DND-41 (cell line): ENCODE measurements around the gene HECTD3.

Experiments used
- ATAC-seq: fragments of 200-7000 bp; cut with Tn5 transposase; 3 replicates; pipeline ENCODE4 v1.9.1; 2021; ENCODE audit warnings: low read depth; ENCODE audit not compliant: insufficient read depth
- DNase-seq: peaks from one replicate; pipeline ENCODE4 v3.0.0-alpha.2; 2020
- H2AFZ ChIP-seq: 2 replicates; pipeline ENCODE4 v1.6.0; 2012; ENCODE audit warnings: low read depth, low read length
- H3K27ac ChIP-seq: 2 replicates; pipeline ENCODE4 v1.5.1; 2012; ENCODE audit warnings: low read length, inconsistent platforms
- H3K27me3 ChIP-seq: fragments of 200-600 bp; sonication (generic); 2 replicates; pipeline ENCODE4 v1.6.0; 2012; ENCODE audit warnings: low read length, mild to moderate bottlenecking, inconsistent platforms; ENCODE audit not compliant: insufficient read depth, poor library complexity
- H3K36me3 ChIP-seq: 2 replicates; pipeline ENCODE4 v1.5.1; 2012; ENCODE audit warnings: low read length, inconsistent platforms; ENCODE audit not compliant: insufficient read depth
- H3K4me1 ChIP-seq: 2 replicates; pipeline ENCODE4 v1.5.1; 2012; ENCODE audit warnings: mild to moderate bottlenecking, low read length; ENCODE audit not compliant: insufficient read depth
- H3K4me2 ChIP-seq: 2 replicates; pipeline ENCODE4 v1.6.0; 2012; ENCODE audit warnings: mild to moderate bottlenecking, moderate library complexity, low read length, inconsistent platforms; ENCODE audit not compliant: insufficient read depth
- H3K4me3 ChIP-seq, 2 experiments: fragments of 200-600 bp in 1 of 2; shearing (Covaris generic) in 1 of 2; 2 replicates each; pipeline ENCODE4 v1.5.1; 2012 to 2016; ENCODE audit warnings: inconsistent platforms in 2 of 2, low read length in 2 of 2, mild to moderate bottlenecking in 2 of 2, low read depth in 1 of 2, moderate library complexity in 1 of 2
- H3K79me2 ChIP-seq: 2 replicates; pipeline ENCODE4 v1.6.0; 2012; ENCODE audit warnings: low read length, inconsistent platforms; ENCODE audit not compliant: insufficient read depth
- H3K9ac ChIP-seq: 2 replicates; pipeline ENCODE4 v1.6.0; 2012; ENCODE audit warnings: low read depth, mild to moderate bottlenecking, inconsistent platforms, low read length, moderate library complexity
- H3K9me3 ChIP-seq: 2 replicates; pipeline ENCODE4 v1.5.1; 2012; ENCODE audit warnings: low read length, moderate library complexity, mild to moderate bottlenecking, inconsistent platforms; ENCODE audit not compliant: insufficient read depth, severe bottlenecking
- H4K20me1 ChIP-seq: 2 replicates; pipeline ENCODE4 v1.6.0; 2012; ENCODE audit warnings: low read length; ENCODE audit not compliant: insufficient read depth
- CTCF ChIP-seq: IDR thresholded peaks from 2 replicates; pipeline ENCODE4 v1.5.1; 2012; ENCODE audit warnings: borderline replicate concordance, low read length, moderate library complexity, mild to moderate bottlenecking; ENCODE audit not compliant: poor library complexity, severe bottlenecking; ENCODE audit errors: extremely low read depth
- EZH2 ChIP-seq: IDR thresholded peaks from 3 replicates; pipeline ENCODE4 v1.6.1; 2012; ENCODE audit warnings: borderline replicate concordance, low read depth, mild to moderate bottlenecking, moderate library complexity, low read length, inconsistent platforms; ENCODE audit not compliant: severe bottlenecking

HECTD3 gene

GRCh38 chr1:45043094-45043493 lies 32.0 kb upstream of the HECTD3 start:
- ATAC-seq: no peak
- Histone ChIP-seq H3K36me3 (no peaks in the 10 kb centered on the region), H3K4me2 (no peak overlapping the region), H3K27ac (no peak overlapping the region), H4K20me1 (no peaks in the 10 kb centered on the region), H3K4me1 (no peaks in the 10 kb centered on the region), H2AFZ (no peak overlapping the region), H3K79me2 (no peaks in the 10 kb centered on the region), H3K9ac (no peak overlapping the region), H3K27me3 (no peaks in the 10 kb centered on the region), H3K9me3 (no peaks in the 10 kb centered on the region), H3K4me3 (no peak overlapping the region)
- DNase-seq: no peak
- TF ChIP-seq CTCF (no peak), EZH2 (no peak)

- ATAC-seq: no peak
- Histone ChIP-seq H3K4me3 (no peak overlapping the region), H3K4me2 (no peak overlapping the region), H2AFZ (no peak overlapping the region), H3K9ac (no peak overlapping the region), H3K9me3 (no peaks in the 10 kb centered on the region), H3K79me2 (no peaks in the 10 kb centered on the region), H3K4me1 (no peaks in the 10 kb centered on the region), H3K27ac (no peak overlapping the region), H3K36me3 (no peaks in the 10 kb centered on the region), H4K20me1 (no peaks in the 10 kb centered on the region), H3K27me3 (no peaks in the 10 kb centered on the region)
- TF ChIP-seq CTCF: no peak
- TF ChIP-seq EZH2: no peak
- DNase-seq: no peak
These were observed 29.2 kb upstream of the HECTD3 start for GRCh38 chr1:45040297-45040696.

GRCh38 chr1:45038661-45039364 lies 27.7 kb upstream of the HECTD3 start:
- no peak for ATAC-seq
- no peaks in the 10 kb centered on the region for H3K27me3 ChIP-seq
- no peak for DNase-seq
- H2AFZ ChIP-seq: no peak overlapping the region
- TF ChIP-seq EZH2 (no peak), CTCF (no peak)
- no peak overlapping the region for H3K4me3 ChIP-seq
- no peak overlapping the region for H3K27ac ChIP-seq
- H4K20me1 ChIP-seq: no peaks in the 10 kb centered on the region
- no peaks in the 10 kb centered on the region for H3K4me1 ChIP-seq
- no peaks in the 10 kb centered on the region for H3K36me3 ChIP-seq
- H3K9ac ChIP-seq: no peak overlapping the region
- H3K4me2 ChIP-seq: no peak overlapping the region
- no peaks in the 10 kb centered on the region for H3K9me3 ChIP-seq
- H3K79me2 ChIP-seq: no peaks in the 10 kb centered on the region

GRCh38 chr1:45038240-45038639 lies 27.1 kb upstream of the HECTD3 start:
- Histone ChIP-seq H3K4me2 (no peak overlapping the region), H3K9ac (no peak overlapping the region), H4K20me1 (no peaks in the 10 kb centered on the region), H2AFZ (no peak overlapping the region), H3K4me3 (no peak overlapping the region), H3K9me3 (no peaks in the 10 kb centered on the region), H3K36me3 (no peaks in the 10 kb centered on the region), H3K79me2 (no peaks in the 10 kb centered on the region), H3K4me1 (peaks cover 2% of the 10 kb centered on the region; the same call in 1 of the 2 replicates), H3K27me3 (no peaks in the 10 kb centered on the region), H3K27ac (no peak overlapping the region)
- ATAC-seq: no peak
- TF ChIP-seq CTCF: no peak
- TF ChIP-seq EZH2: no peak
- no peak for DNase-seq
